NCI-H446 treated with DMSO at 0.1 percent for 48 hours (cell line): Measurements from ENCODE around the gene DDX23.

Source experiments
- DNase-seq: peaks from one replicate; lab custom pipeline; 2025; lab: John Stamatoyannopoulos, UW

The DDX23 gene

GRCh38 chr12:48795550-48796455, 56.2 kb downstream of the DDX23 start:
- peak; percentile 45 for DNase-seq

GRCh38 chr12:48794870-48795269, 57.1 kb downstream of the DDX23 start:
- no peak for DNase-seq

GRCh38 chr12:48793696-48794095, 58.3 kb downstream of the DDX23 start:
- no peak for DNase-seq

- DNase-seq = no peak
These were observed 62.1 kb downstream of the DDX23 start for GRCh38 chr12:48789858-48790326.

GRCh38 chr12:48788854-48789775, 62.8 kb downstream of the DDX23 start, which contains the start of gene ADCY6:
TSS of gene ADCY6 (minus strand) at chr12:48789089. CDS start at chr12:48783434, 5,655 bp downstream.
- no peak for DNase-seq

GRCh38 chr12:48788524-48788853, 63.5 kb downstream of the DDX23 start:
- DNase-seq = no peak

- no peak for DNase-seq
These were observed 64.0 kb downstream of the DDX23 start for GRCh38 chr12:48787791-48788523.

- DNase-seq = no peak
These were observed 65.1 kb downstream of the DDX23 start for GRCh38 chr12:48786591-48787544.

- no peak for DNase-seq
These were observed 68.5 kb downstream of the DDX23 start for GRCh38 chr12:48783432-48783831.

GRCh38 chr12:48782457-48783395, 69.2 kb downstream of the DDX23 start:
- DNase-seq = no peak

- DNase-seq = no peak
These were observed 70.1 kb downstream of the DDX23 start for GRCh38 chr12:48781750-48782456.

- DNase-seq = no peak
These were observed 71.5 kb downstream of the DDX23 start for GRCh38 chr12:48780381-48781025.

- no peak for DNase-seq
These were observed 72.1 kb downstream of the DDX23 start for GRCh38 chr12:48779869-48780268.
